AG09319 (cell line): ENCODE measurements around the gene PGPEP1.
A peak's percentile ranks its signal among the peaks of the same experiment; 100 is the strongest.
"Not testable (repeated sequence)": the region's sequence is repeated elsewhere in the genome, so short reads cannot be mapped to it uniquely, and the experiment has no call there.

Experiments used
- DNase-seq: peaks from one replicate; pipeline ENCODE4 v3.0.0-alpha.2; 2010; ENCODE audit warnings: low read depth; ENCODE audit errors: extremely low read depth
- CTCF ChIP-seq: IDR thresholded peaks from 2 replicates; pipeline ENCODE4 v1.5.1; 2011; ENCODE audit warnings: low read depth, mild to moderate bottlenecking, inconsistent platforms, low read length, moderate library complexity

The PGPEP1 gene

DNA sequence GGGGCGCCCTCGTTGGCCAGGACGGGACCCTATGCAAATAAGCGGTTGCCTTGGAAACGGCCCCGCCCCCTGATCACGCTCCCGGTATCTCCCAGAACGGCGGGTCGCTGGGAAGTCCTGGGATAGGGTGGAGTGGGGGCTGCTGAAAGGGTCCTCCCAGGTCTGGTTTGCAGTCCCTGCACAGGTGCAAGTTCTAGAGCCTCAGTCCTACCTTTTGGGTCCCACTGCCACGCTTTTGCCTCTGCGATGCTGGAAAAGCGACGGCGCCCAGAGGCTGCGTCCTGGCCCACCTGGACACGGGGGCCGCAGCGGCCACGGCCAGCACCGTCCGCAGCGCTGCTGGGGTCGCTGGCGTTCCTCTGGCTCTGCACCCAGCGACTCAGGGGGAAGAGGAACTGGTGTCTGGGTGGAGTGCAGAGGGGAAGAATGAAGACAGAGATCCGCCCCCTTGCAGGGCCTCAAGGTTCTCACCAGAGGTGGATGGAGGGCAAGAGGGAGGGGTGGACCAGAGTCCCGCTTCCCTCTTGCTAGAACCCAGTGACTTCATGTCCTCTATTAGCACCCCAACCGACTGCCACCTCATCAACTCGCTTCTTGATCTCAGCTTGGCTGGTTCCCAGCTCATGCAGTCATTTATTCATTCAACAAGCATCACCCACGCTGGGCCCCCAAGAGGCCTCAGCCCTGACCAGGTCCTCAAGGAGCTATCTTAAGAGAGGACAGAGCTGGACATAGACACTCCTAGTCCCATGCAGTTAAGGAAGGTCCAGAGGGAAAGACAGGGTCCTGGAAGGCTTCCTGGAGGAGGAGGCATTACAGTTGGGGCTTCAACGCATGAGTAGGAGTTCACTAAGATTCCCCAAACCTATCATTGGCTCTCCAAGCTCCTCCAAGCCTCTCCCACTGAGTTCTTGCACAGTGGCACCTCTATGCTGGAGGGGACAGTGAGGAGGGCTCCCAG, 57.1 kb downstream of the PGPEP1 start, which contains the start of gene LRRC25:
TSS of gene LRRC25 (minus strand) at position 381 of the 961 bp plus-strand sequence. CDS start 659 bp downstream, outside the sequence.
- TF ChIP-seq CTCF: no peak
- DNase-seq: no peak

DNA sequence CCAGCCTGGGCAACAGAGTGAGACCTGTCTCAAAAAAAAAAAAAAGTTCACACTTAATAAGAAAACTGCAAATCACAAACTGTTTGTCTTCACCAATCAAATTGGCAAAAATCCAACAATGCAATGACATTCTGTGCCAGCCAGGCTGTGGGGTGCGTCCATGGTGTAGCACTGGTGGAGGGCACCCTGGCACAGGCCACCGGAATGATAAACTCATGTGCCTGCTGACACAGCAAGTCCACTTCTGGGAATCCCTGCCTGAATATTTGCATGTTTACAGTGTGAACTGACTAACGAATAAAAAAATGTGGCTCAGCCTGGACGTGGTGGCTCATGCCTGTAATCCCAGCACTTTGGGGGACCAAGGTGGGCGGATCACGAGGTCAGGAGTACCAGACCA, 58.6 kb downstream of the PGPEP1 start:
- DNase-seq: no peak
- no peak for TF ChIP-seq CTCF

GRCh38 chr19:18401580-18402112, 61.2 kb downstream of the PGPEP1 start:
- TF ChIP-seq CTCF: peak; percentile 52

GRCh38 chr19:18402455-18403248, 62.3 kb downstream of the PGPEP1 start:
- DNase-seq: not testable (repeated sequence)

More at GRCh38 chr19:18401580-18402112, 61.2 kb downstream of the PGPEP1 start:
- DNase-seq: no peak

DNA sequence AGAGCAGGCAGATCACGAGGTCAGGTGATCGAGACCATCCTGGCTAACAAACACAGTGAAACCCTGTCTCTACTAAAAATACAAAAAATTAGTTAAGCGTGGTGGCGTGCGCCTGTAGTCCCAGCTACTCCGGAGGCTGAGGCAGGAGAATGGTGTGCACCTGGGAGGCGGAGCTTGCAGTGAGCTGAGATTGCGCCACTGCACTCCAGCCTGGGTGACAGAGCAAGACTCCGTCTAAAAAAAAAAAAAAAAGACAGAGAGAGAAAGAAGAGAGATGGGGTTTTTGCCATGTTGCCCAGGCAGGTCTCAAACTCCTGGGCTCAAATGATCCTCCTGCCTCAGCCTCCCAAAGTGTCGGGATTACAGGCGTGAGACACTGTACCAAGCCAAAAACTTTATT, 65.4 kb downstream of the PGPEP1 start:
- DNase-seq: not testable (repeated sequence)

DNA sequence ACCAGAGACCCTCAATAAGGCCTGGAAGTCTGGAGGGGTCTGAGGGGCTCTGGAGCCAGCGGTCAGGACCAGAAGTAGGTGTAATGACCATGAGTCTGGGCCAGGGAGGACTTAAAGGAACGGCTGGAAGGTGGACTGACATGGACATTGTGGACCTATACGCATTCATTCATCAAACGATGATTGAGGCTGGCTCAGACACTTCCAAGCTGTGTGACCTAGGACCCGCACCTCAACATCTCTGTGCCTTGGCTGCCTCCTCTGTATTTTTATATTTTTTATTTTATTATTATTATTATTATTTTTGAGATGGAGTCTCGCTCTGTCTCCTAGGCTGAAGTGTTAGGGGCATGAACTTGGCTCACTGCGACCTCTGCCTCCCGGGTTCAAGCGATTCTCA, 66.4 kb downstream of the PGPEP1 start:
- DNase-seq: no peak
- TF ChIP-seq CTCF: no peak

- TF ChIP-seq CTCF: peak; percentile 44
- no peak for DNase-seq
These were observed 67.7 kb downstream of the PGPEP1 start for GRCh38 chr19:18408053-18408476.

GRCh38 chr19:18412610-18413239, 72.3 kb downstream of the PGPEP1 start:
- no peak for TF ChIP-seq CTCF
- DNase-seq: no peak
